ENCODE data around the gene JMJD4.

DNA sequence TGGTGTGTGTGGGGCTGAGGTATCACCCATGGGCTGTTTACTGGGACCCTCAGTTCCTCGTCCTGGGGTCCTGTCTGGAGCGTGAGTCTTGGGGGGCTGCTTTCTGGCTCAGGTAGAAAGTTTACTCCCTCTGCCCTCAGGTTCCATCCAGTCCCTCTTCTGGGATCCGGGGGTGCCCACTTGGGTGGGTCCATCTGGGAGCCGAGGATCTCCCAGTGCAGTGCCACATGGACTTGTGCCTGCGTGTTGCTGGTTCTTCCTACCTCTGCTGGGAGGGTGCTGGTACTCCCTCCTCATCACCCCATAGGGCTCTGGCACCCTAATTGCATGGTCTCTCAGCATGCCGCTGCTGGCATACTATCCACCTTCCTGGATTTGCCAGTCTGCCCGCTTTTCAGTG, 14.1 kb upstream of the JMJD4 start:
- TF ChIP-seq POLR2AphosphoS5 (IDR thresholded peaks at IDR 0.05) (no peak), POLR2A (IDR thresholded peaks at IDR 0.05) (no peak)
- TF ChIP-seq, protein P1, sequence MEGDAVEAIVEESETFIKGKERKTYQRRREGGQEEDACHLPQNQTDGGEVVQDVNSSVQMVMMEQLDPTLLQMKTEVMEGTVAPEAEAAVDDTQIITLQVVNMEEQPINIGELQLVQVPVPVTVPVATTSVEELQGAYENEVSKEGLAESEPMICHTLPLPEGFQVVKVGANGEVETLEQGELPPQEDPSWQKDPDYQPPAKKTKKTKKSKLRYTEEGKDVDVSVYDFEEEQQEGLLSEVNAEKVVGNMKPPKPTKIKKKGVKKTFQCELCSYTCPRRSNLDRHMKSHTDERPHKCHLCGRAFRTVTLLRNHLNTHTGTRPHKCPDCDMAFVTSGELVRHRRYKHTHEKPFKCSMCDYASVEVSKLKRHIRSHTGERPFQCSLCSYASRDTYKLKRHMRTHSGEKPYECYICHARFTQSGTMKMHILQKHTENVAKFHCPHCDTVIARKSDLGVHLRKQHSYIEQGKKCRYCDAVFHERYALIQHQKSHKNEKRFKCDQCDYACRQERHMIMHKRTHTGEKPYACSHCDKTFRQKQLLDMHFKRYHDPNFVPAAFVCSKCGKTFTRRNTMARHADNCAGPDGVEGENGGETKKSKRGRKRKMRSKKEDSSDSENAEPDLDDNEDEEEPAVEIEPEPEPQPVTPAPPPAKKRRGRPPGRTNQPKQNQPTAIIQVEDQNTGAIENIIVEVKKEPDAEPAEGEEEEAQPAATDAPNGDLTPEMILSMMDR (IDR thresholded peaks at IDR 0.05) = no peak
